Activated T-helper 2 cell treated with anti-CD3 and anti-CD28 coated beads, Interferon-gamma antibody, Interleukin-2, Interleukin-4, amounts not matched to agents 10 μg/mL and 5 μg/mL and 100 μg/mL, durations not matched to agents 14 hours and 24 hours and 36 hours (primary cell): ENCODE measurements around the gene FAM222B. TPM values are rescaled to one million over a fixed set of nuclear protein-coding genes. Genes with fewer than 3 reads are reported as not detected.
"Not testable (repeated sequence)": the region's sequence is repeated elsewhere in the genome, so short reads cannot be mapped to it uniquely, and the experiment has no call there.

Experiments
- DNase-seq: peaks from one replicate; pipeline ENCODE4 v3.0.0; 2021; ENCODE audit warnings: low spot score
- H3K27ac Mint-ChIP-seq: one replicate; pipeline ENCODE4 v1.8.0; 2021; ENCODE audit warnings: mixed read lengths
- H3K27me3 Mint-ChIP-seq: one replicate; pipeline ENCODE4 v1.8.0; 2021; ENCODE audit warnings: low read depth, mixed read lengths
- H3K36me3 Mint-ChIP-seq: one replicate; pipeline ENCODE4 v1.8.0; 2021; ENCODE audit warnings: low read depth, mixed read lengths
- H3K4me1 Mint-ChIP-seq: one replicate; pipeline ENCODE4 v1.8.0; 2021; ENCODE audit warnings: low read depth, mixed read lengths
- H3K4me3 Mint-ChIP-seq: one replicate; pipeline ENCODE4 v1.8.0; 2021; ENCODE audit warnings: low read depth, mild to moderate bottlenecking, moderate library complexity, mixed read lengths
- H3K9me3 Mint-ChIP-seq: one replicate; pipeline ENCODE4 v1.8.0; 2021; ENCODE audit warnings: mixed read lengths
- intact Hi-C: fragments of 100-400 bp; cut with micrococcal nuclease; formaldehyde crosslinking; loops from one replicate; pipeline ENCODE4 v1.15.1; 2023
- total RNA-seq: library from RNA; stranded (reverse); gene quantifications from 2 replicates; pipeline ENCODE4 v1.2.3, GENCODE V29; 2022

The FAM222B gene
- total RNA-seq, 1 donor from 2014 or later, result 19.6 TPM

DNA sequence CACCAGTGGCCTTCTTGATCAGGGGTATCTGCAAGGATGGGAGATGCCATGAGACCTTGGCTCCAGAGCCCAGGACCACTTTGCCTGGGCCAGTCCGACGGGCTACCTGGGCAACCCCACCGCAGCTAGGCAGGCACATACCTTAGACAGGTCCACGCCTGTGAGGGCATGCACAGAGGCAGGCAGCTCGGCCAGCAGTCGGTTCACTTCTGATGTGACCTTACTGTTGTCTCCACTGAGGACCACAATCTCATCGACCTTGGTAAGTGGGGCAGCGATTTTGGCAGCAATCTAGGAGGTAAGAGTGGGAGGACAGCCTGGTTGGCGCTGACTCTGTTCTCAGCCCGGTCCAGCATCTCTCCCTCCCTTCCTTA, 38.0 kb upstream of the FAM222B start:
- H3K4me1 Mint-ChIP-seq, result peaks cover 9% of the 10 kb centered on the region
- no peak overlapping the region for H3K4me3 Mint-ChIP-seq
- H3K27ac Mint-ChIP-seq, result no peak overlapping the region
- intact Hi-C loops, result no loop called here
- H3K9me3 Mint-ChIP-seq, result no peaks in the 10 kb centered on the region
- no peak for DNase-seq
- H3K36me3 Mint-ChIP-seq, result peaks cover 61% of the 10 kb centered on the region
- no peaks in the 10 kb centered on the region for H3K27me3 Mint-ChIP-seq

DNA sequence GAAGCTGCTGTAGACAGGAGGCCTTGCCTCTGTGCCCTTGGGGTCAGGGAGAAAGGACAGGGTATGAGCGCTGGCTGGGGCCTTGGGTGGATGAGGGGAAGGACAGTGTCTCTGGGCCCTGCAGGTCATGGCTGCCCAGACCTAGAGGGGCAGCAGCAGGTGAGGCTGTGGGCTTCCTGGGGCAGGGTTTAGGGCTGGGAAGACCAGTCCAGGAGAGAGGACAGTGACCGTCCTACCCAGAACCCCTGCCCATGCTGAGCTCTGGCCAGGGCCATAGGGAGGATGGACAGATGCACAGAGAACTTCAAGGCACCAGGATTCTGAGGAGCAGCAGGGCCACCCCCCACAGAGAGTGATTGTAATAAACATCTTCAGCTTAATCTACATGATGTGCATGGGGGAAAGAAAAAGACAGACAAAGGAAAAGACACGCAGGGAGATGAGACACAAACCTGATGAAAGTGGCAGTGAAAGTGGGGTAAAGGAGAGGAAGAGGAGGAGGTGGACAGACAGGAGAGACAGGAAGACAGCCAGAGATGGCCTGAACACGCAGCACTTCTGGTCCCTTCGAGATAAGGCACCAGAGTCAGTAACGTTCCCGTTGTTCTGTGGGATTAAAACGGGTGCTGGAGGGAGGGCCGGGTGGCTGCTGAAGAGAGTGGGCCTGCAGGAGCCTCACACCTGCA, 37.4 kb upstream of the FAM222B start:
- no peak overlapping the region for H3K4me3 Mint-ChIP-seq
- intact Hi-C loops, result no loop called here

GRCh38 chr17:28878981-28879380, 36.4 kb upstream of the FAM222B start:
- intact Hi-C loops, result no loop called here
- peaks cover 11% of the 10 kb centered on the region for H3K4me1 Mint-ChIP-seq
- DNase-seq, result no peak
- no peaks in the 10 kb centered on the region for H3K9me3 Mint-ChIP-seq
- no peak overlapping the region for H3K27ac Mint-ChIP-seq
- no peaks in the 10 kb centered on the region for H3K27me3 Mint-ChIP-seq
- no peak overlapping the region for H3K4me3 Mint-ChIP-seq
- peaks cover 51% of the 10 kb centered on the region for H3K36me3 Mint-ChIP-seq

More for the DNA sequence above, 37.4 kb upstream of the FAM222B start:
- Mint-ChIP-seq H3K9me3 (no peaks in the 10 kb centered on the region), H3K36me3 (peaks cover 60% of the 10 kb centered on the region), H3K27ac (peak overlapping the region; percentile 5), H3K4me1 (peaks cover 11% of the 10 kb centered on the region), H3K27me3 (no peaks in the 10 kb centered on the region)
- DNase-seq, result no peak

- Mint-ChIP-seq H3K27me3 (no peaks in the 10 kb centered on the region), H3K27ac (no peak overlapping the region), H3K4me3 (no peak overlapping the region), H3K9me3 (no peaks in the 10 kb centered on the region), H3K36me3 (peaks cover 48% of the 10 kb centered on the region), H3K4me1 (peaks cover 11% of the 10 kb centered on the region)
- DNase-seq, result no peak
- intact Hi-C loops, result no loop called here
Observed at GRCh38 chr17:28878158-28878910, 35.7 kb upstream of the FAM222B start.

GRCh38 chr17:28877150-28877711, 34.6 kb upstream of the FAM222B start:
- Mint-ChIP-seq H3K4me1 (peaks cover 11% of the 10 kb centered on the region), H3K36me3 (peaks cover 37% of the 10 kb centered on the region)
- H3K4me3 Mint-ChIP-seq, H3K27me3 Mint-ChIP-seq, H3K27ac Mint-ChIP-seq, H3K9me3 Mint-ChIP-seq, DNase-seq, intact Hi-C loops: not testable (repeated sequence)

GRCh38 chr17:28875848-28876550, 33.4 kb upstream of the FAM222B start:
- H3K9me3 Mint-ChIP-seq, result no peaks in the 10 kb centered on the region
- intact Hi-C loops, result no loop called here
- no peak for DNase-seq
- H3K4me3 Mint-ChIP-seq, result no peak overlapping the region
- peaks cover 28% of the 10 kb centered on the region for H3K36me3 Mint-ChIP-seq
- peak overlapping the region; percentile 7 for H3K27ac Mint-ChIP-seq
- H3K4me1 Mint-ChIP-seq, result peaks cover 17% of the 10 kb centered on the region
- H3K27me3 Mint-ChIP-seq, result no peaks in the 10 kb centered on the region

- no peak for DNase-seq
- Mint-ChIP-seq H3K27me3 (no peaks in the 10 kb centered on the region), H3K27ac (no peak overlapping the region), H3K4me3 (no peak overlapping the region), H3K9me3 (no peaks in the 10 kb centered on the region), H3K4me1 (peaks cover 18% of the 10 kb centered on the region), H3K36me3 (peaks cover 18% of the 10 kb centered on the region)
- intact Hi-C loops, result no loop called here
Observed at GRCh38 chr17:28874750-28875149, 32.2 kb upstream of the FAM222B start.

- Mint-ChIP-seq H3K4me1 (peaks cover 18% of the 10 kb centered on the region), H3K4me3 (no peak overlapping the region), H3K27me3 (no peaks in the 10 kb centered on the region), H3K36me3 (peaks cover 14% of the 10 kb centered on the region), H3K27ac (no peak overlapping the region), H3K9me3 (no peaks in the 10 kb centered on the region)
- no peak for DNase-seq
- intact Hi-C loops, result no loop called here
Observed at GRCh38 chr17:28873839-28874238, 31.2 kb upstream of the FAM222B start.

- Mint-ChIP-seq H3K27ac (peak overlapping the region; percentile 97), H3K27me3 (no peaks in the 10 kb centered on the region), H3K9me3 (no peaks in the 10 kb centered on the region), H3K4me3 (no peak overlapping the region), H3K36me3 (peaks cover 2% of the 10 kb centered on the region), H3K4me1 (peaks cover 15% of the 10 kb centered on the region)
- intact Hi-C loops, result loop anchor here (1.0 kb wide), 1 partner anchor 16 kb away; the partner anchor contains the start of gene ERAL1
- DNase-seq, result peak; percentile 39
Observed at GRCh38 chr17:28871056-28871579, 28.5 kb upstream of the FAM222B start.

DNA sequence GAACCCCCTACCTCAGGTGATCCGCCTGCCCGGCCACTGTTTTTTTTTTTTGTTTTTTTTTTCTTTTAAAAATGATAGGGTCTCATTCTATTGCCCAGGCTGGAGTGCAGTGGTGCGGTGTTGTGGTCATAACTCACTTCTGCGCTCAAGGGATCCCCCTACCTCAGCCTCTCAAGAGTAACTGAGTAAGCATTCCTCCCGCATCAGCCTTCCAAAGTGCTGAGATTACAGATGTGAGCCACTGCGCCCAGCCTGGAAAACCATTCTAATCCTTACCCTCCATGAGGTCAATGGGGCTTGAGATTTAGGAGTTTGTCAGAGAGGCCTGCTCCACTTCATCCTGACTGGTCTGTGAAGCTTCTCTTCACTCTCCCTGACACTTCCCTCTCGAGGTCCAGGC, 24.7 kb upstream of the FAM222B start:
- H3K36me3 Mint-ChIP-seq, result peaks cover 6% of the 10 kb centered on the region
- H3K9me3 Mint-ChIP-seq, result no peaks in the 10 kb centered on the region
- peaks cover 10% of the 10 kb centered on the region for H3K4me1 Mint-ChIP-seq
- H3K27ac Mint-ChIP-seq, result no peak overlapping the region
- H3K4me3 Mint-ChIP-seq, result no peak overlapping the region
- H3K27me3 Mint-ChIP-seq, result no peaks in the 10 kb centered on the region
- no peak for DNase-seq
- intact Hi-C loops, result no loop called here

DNA sequence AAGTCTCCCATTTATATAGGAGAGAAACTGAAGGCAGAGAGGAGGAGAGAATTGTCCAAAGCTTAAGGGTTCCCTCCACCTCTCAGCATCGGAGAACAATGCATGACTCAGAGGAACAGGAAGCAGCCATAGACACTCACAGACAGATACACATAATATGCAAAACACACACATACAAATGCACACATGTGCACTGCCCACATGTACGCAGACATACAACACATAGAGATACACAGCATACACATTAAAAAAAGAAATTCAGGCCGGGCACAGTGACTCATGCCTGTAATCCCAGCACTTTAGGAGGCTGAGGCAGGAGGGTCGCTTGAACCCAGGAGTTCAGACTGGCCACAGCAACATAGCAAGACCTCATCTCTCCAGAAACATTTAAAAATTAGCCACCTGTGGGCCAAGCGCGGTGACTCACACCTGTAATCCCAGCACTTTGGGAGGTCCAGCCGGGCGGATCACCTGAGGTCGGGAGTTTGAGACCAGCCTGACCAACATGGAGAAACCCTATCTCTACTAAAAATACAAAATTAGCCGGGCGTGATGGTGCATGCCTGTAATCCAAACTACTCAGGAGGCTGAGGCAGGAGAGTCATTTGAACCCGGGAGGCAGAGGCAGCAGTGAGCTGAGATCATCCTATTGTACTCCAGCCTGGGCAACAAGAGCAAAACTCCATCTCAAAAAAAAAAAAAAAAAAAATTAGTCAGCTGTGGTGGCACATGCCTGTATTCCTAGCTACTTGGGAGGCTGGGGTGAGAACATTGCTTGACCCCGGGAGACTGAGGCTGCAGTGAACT, 23.6 kb upstream of the FAM222B start:
- H3K36me3 Mint-ChIP-seq, result peaks cover 9% of the 10 kb centered on the region
- peaks cover 6% of the 10 kb centered on the region for H3K4me1 Mint-ChIP-seq
- no peaks in the 10 kb centered on the region for H3K27me3 Mint-ChIP-seq
- DNase-seq, result no peak
- no peak overlapping the region for H3K27ac Mint-ChIP-seq
- no peak overlapping the region for H3K4me3 Mint-ChIP-seq
- intact Hi-C loops, result no loop called here
- no peaks in the 10 kb centered on the region for H3K9me3 Mint-ChIP-seq
